Transverse colon (tissue), 4 donors: Measurements from ENCODE around the gene CCDC85C.

Experiments used
- EP300 ChIP-seq: sonication (generic); formaldehyde crosslinking; IDR thresholded peaks from one replicate; pipeline ENCODE4 v1.6.1; 2017; ENCODE audit warnings: antibody characterized with exemption, low read depth
- POLR2A ChIP-seq: fragments of 450-650 bp; IDR thresholded peaks from one replicate; pipeline ENCODE4 v1.6.1; 2016; ENCODE audit warnings: antibody characterized with exemption, mild to moderate bottlenecking, moderate library complexity
- POLR2AphosphoS5 ChIP-seq, 3 donors: sonication (generic); formaldehyde crosslinking; IDR thresholded peaks; one replicate each; pipeline ENCODE4 v1.6.1; 2016; ENCODE audit warnings: antibody characterized with exemption in 3 of 3
- TF ChIP-seq, protein P1 (sequence below), 5 experiments: fragments of 200-600 bp in 3 of 5; fragments of 450-650 bp in 2 of 5; sonication (generic) in 3 of 5; IDR thresholded peaks; 1 replicate in 2 of 5; 2 replicates in 3 of 5; pipeline ENCODE4 v1.5.1; 2016 to 2017; ENCODE audit warnings: antibody characterized with exemption in 5 of 5, inconsistent platforms in 3 of 5, mild to moderate bottlenecking in 2 of 5, moderate library complexity in 1 of 5

DNA sequence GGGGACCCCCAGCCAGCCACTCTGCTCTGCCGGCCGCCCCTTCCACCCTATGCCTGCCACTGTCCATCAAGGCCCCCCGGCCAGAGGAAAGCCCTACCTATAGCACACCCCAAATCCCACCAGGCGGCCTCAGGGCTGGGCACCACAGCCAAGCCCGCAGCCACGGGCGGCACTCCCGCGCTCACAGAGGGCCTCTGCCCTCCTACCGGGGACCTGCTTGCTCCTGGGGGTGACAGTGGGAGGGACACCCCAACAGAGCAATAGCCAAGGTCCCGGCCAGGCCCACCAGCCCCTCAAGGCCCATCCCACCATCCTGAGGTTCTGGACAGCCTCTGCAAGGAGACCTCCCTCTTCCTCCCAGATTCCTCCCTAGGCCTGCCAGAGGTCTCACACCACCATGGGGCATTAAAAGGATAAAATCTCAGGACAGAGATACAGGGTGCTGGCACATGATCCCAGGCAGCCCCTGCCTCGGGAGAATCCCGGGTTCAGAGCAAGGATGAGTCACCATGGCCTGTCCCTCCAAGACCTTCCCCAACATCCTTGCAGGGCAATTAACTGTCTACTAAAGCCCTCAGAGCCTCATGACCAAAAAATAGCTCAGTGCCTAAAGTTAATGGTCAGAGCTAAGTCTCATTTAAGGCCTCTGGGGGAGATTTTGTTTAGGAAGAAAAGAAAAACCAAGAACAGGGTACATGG lies 17.1 kb downstream of the CCDC85C start:
- TF ChIP-seq, protein P1, sequence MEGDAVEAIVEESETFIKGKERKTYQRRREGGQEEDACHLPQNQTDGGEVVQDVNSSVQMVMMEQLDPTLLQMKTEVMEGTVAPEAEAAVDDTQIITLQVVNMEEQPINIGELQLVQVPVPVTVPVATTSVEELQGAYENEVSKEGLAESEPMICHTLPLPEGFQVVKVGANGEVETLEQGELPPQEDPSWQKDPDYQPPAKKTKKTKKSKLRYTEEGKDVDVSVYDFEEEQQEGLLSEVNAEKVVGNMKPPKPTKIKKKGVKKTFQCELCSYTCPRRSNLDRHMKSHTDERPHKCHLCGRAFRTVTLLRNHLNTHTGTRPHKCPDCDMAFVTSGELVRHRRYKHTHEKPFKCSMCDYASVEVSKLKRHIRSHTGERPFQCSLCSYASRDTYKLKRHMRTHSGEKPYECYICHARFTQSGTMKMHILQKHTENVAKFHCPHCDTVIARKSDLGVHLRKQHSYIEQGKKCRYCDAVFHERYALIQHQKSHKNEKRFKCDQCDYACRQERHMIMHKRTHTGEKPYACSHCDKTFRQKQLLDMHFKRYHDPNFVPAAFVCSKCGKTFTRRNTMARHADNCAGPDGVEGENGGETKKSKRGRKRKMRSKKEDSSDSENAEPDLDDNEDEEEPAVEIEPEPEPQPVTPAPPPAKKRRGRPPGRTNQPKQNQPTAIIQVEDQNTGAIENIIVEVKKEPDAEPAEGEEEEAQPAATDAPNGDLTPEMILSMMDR (IDR thresholded peaks at IDR 0.05), result no peak
- no peak for TF ChIP-seq POLR2A
- TF ChIP-seq POLR2AphosphoS5 (IDR thresholded peaks at IDR 0.05), result no peak
- TF ChIP-seq EP300, result no peak
